Superior temporal gyrus (tissue), 1 donor: ENCODE results near the gene SIMC1.

Experiments
- DNase-seq: peaks from one replicate; pipeline ENCODE4 v3.0.0-alpha.2; 2016; ENCODE audit errors: extremely low spot score

The SIMC1 gene

GRCh38 chr5:176388444-176389134 is 150.4 kb downstream of the SIMC1 start, which contains the start of the genes HIGD2A and NOP16:
TSS of gene HIGD2A (plus strand) at chr5:176388751. CDS start at chr5:176388820, 69 bp downstream.
TSS of gene NOP16 (minus strand) at chr5:176388598. CDS start at chr5:176388539, 59 bp downstream.
- peak; percentile 100 for DNase-seq

GRCh38 chr5:176389135-176390123 is 151.2 kb downstream of the SIMC1 start:
- peak; percentile 38 for DNase-seq

GRCh38 chr5:176391479-176391878 is 153.3 kb downstream of the SIMC1 start:
- no peak for DNase-seq

GRCh38 chr5:176391999-176392398 is 153.8 kb downstream of the SIMC1 start:
- no peak for DNase-seq

- DNase-seq = no peak
These were observed 154.3 kb downstream of the SIMC1 start for GRCh38 chr5:176392526-176392925.

GRCh38 chr5:176394096-176394495 is 155.9 kb downstream of the SIMC1 start:
- DNase-seq = no peak

- DNase-seq = no peak
These were observed 156.9 kb downstream of the SIMC1 start for GRCh38 chr5:176394881-176395675.
